Astrocyte of the cerebellum (primary cell): Measurements from ENCODE around the gene MYO16.
"Not testable (repeated sequence)": the region's sequence is repeated elsewhere in the genome, so short reads cannot be mapped to it uniquely, and the experiment has no call there.

Experiments
- DNase-seq: peaks from one replicate; pipeline ENCODE4 v3.0.0-alpha.2; 2011; ENCODE audit warnings: low read depth
- H3K4me3 ChIP-seq: 2 replicates; pipeline ENCODE4 v1.5.1; 2011; ENCODE audit warnings: mild to moderate bottlenecking, low read depth, low read length, moderate library complexity
- in situ Hi-C: cut with HindIII; loops from 2 replicates; pipeline ENCODE4 v1.10.0; 2017; ENCODE audit warnings: low sequenced_read_pairs
- TF ChIP-seq, protein P1 (sequence below): IDR thresholded peaks from 2 replicates; pipeline ENCODE4 v1.5.1; 2012; ENCODE audit warnings: low read length, low read depth, moderate library complexity, mild to moderate bottlenecking; ENCODE audit errors: missing control alignments

Gene MYO16

DNA sequence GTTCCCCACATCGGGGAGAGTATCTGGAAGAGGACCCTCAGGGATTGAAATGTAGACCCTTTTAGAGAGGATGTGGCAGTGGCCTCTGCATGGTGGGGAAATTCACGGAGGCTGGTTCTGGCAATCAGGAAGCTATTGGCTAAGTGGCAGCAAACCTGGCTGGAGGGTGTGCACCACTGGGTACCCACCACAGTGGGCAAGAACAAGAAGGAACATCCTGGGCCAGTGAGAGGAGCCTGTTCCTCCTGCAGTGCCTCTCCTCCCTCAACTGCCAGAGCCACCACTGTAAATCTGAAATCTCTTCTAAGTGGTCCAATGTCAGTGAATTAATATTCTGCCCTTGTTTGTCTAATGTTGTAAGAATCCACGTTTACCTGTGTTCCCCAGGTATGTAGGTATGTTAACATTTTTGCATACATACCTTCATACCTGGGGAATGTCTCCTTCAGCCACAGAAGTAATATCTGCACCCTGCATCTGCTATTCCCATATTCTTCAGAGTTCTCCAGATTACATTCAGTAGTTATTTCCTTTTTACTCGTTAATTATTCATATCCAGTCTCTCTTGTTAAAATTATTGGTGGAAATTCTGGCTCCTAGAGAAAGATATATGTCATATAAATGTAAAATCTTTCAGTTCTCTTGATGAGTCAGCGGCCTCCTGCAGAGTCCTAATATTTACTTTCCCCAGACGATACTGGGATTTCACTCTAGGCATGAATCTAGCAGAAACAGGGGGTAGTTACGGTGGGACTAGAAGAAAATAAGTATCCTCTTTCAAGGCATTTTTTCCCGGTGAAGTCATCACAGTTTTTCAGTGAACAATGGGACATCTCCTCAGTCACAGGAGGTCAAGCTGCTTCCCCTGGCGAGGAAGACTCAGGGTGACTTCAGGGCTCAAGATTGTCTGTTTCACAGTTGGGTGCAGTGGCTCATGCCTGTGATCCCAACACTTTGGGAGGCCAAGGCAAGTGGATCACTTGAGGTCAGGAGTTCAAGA, 148.3 kb downstream of the MYO16 start:
- in situ Hi-C loops = no loop called here
- H3K4me3 ChIP-seq = no peak overlapping the region
- peak; percentile 88 for DNase-seq
- TF ChIP-seq, protein P1, sequence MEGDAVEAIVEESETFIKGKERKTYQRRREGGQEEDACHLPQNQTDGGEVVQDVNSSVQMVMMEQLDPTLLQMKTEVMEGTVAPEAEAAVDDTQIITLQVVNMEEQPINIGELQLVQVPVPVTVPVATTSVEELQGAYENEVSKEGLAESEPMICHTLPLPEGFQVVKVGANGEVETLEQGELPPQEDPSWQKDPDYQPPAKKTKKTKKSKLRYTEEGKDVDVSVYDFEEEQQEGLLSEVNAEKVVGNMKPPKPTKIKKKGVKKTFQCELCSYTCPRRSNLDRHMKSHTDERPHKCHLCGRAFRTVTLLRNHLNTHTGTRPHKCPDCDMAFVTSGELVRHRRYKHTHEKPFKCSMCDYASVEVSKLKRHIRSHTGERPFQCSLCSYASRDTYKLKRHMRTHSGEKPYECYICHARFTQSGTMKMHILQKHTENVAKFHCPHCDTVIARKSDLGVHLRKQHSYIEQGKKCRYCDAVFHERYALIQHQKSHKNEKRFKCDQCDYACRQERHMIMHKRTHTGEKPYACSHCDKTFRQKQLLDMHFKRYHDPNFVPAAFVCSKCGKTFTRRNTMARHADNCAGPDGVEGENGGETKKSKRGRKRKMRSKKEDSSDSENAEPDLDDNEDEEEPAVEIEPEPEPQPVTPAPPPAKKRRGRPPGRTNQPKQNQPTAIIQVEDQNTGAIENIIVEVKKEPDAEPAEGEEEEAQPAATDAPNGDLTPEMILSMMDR = no peak

- TF ChIP-seq, protein P1 = no peak
- in situ Hi-C loops = no loop called here
- H3K4me3 ChIP-seq = no peak overlapping the region
- no peak for DNase-seq
These were observed 149.9 kb downstream of the MYO16 start for GRCh38 chr13:108779308-108779707.

DNA sequence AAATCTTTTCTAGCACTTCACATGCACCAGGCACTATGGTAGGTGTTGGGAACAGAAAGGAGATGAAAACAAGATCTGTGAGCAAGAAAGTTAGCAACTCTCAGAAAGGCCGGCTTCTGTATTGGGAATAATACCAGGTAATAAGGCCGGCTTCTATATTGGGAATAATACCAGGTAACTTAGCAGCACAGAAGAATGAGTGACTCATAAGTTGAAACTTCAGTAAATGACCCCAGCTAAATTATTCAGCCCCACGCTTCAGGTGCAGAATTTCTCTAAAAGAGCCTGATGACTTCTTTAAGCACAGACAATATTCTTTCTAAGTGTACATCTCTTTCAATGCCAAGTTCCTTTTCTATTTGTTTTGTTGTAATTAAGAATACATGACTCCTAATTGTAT, 151.3 kb downstream of the MYO16 start:
- in situ Hi-C loops = no loop called here
- TF ChIP-seq, protein P1 = no peak
- no peak for DNase-seq
- no peak overlapping the region for H3K4me3 ChIP-seq

- no peak for DNase-seq
- TF ChIP-seq, protein P1 = no peak
- in situ Hi-C loops = no loop called here
- no peak overlapping the region for H3K4me3 ChIP-seq
These were observed 151.9 kb downstream of the MYO16 start for GRCh38 chr13:108781312-108781711.

DNA sequence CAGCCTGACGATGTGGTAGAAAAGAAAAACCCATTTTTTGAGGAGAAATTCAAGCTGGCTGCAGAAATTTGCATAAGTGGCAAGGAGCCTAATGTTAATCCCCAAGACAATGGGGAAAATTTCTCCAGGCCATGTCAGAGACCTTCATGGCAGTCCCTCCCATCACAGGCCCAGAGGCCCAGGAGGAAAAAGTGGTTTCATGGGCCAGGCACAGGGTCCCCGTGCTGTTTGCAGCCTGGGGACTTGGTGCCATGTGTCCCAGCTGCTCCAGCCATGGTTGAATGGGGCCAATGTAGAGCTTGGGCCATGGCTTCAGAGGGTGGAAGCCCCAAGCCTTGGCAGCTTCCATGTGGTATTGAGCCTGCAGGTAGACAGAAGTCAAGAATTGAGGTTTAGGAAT, 153.1 kb downstream of the MYO16 start:
- in situ Hi-C loops = not testable (repeated sequence)

GRCh38 chr13:108785844-108786243, 156.4 kb downstream of the MYO16 start:
- in situ Hi-C loops = loop anchor here (5.0 kb wide), 1 partner anchor 76 kb away; no protein-coding TSS in a partner anchor
- DNase-seq = no peak
- H3K4me3 ChIP-seq = no peak overlapping the region
- TF ChIP-seq, protein P1 = no peak

More for the DNA sequence above, 153.1 kb downstream of the MYO16 start:
- not testable (repeated sequence) for H3K4me3 ChIP-seq, DNase-seq
